Stimulated activated effector memory CD8-positive, alpha-beta T cell treated with anti-CD3 and anti-CD28 coated beads, Interleukin-12 subunit alpha, Interleukin-12 subunit beta, amount 100 ng/mL, for 72 hours (primary cell): ENCODE data around the gene ZNF587B.
"Not testable (repeated sequence)": the region's sequence is repeated elsewhere in the genome, so short reads cannot be mapped to it uniquely, and the experiment has no call there.

ENCODE experiments used
- ATAC-seq: fragments of 150-1000 bp; cut with Tn5 transposase; 2 replicates; pipeline ENCODE4 v1.10.0; 2021
- DNase-seq, 2 donors: peaks; one replicate each; pipeline ENCODE4 v3.0.0; 2021 to 2022; ENCODE audit warnings: low spot score in 2 of 2
- H3K27ac Mint-ChIP-seq: one replicate; pipeline ENCODE4 v1.8.0; 2022; ENCODE audit warnings: mild to moderate bottlenecking, mixed read lengths
- H3K36me3 Mint-ChIP-seq: one replicate; pipeline ENCODE4 v1.8.0; 2022; ENCODE audit warnings: mild to moderate bottlenecking, mixed read lengths
- H3K4me1 Mint-ChIP-seq: one replicate; pipeline ENCODE4 v1.8.0; 2022; ENCODE audit warnings: mixed read lengths
- H3K4me3 Mint-ChIP-seq: one replicate; pipeline ENCODE4 v1.8.0; 2022; ENCODE audit warnings: mild to moderate bottlenecking, mixed read lengths
- H3K9me3 Mint-ChIP-seq: one replicate; pipeline ENCODE4 v1.8.0; 2022; ENCODE audit warnings: mixed read lengths

Gene ZNF587B

GRCh38 chr19:57813919-57814504 lies 16.1 kb upstream of the ZNF587B start:
- peaks cover 48% of the 10 kb centered on the region for H3K36me3 Mint-ChIP-seq
- DNase-seq, result no peak
- peak overlapping the region; percentile 97 for H3K4me3 Mint-ChIP-seq
- H3K27ac Mint-ChIP-seq, result peak overlapping the region; percentile 94
- ATAC-seq, result no peak
- H3K9me3 Mint-ChIP-seq, result no peaks in the 10 kb centered on the region
- H3K4me1 Mint-ChIP-seq, result peaks cover 42% of the 10 kb centered on the region

- ATAC-seq (peak; percentile 84), DNase-seq (peak; percentile 41 to 81)
- Mint-ChIP-seq H3K4me3 (peak within 1 kb of the TSS; percentile 97), H3K27ac (peak within 1 kb of the TSS; percentile 94), H3K36me3 (peaks cover 48% of the 10 kb centered on the region), H3K9me3 (no peaks in the 10 kb centered on the region), H3K4me1 (peaks cover 44% of the 10 kb centered on the region)
Measured at GRCh38 chr19:57814505-57815246, 15.4 kb upstream of the ZNF587B start, which contains the start of gene ZNF552. Gene ZNF552, minus strand, starts transcription at chr19:57814913. Its CDS starts 170 bp downstream, at chr19:57814743.

- Mint-ChIP-seq H3K9me3 (no peaks in the 10 kb centered on the region), H3K4me1 (peaks cover 52% of the 10 kb centered on the region), H3K27ac (peak overlapping the region; percentile 94), H3K4me3 (peak overlapping the region; percentile 97), H3K36me3 (peaks cover 48% of the 10 kb centered on the region)
- DNase-seq, result no peak
- ATAC-seq, result no peak
Measured at GRCh38 chr19:57815247-57816075, 14.6 kb upstream of the ZNF587B start.

GRCh38 chr19:57816652-57817051 lies 13.4 kb upstream of the ZNF587B start:
- ATAC-seq (no peak), DNase-seq (no peak)
- Mint-ChIP-seq H3K9me3 (no peaks in the 10 kb centered on the region), H3K27ac (no peak overlapping the region), H3K36me3 (peaks cover 47% of the 10 kb centered on the region), H3K4me3 (no peak overlapping the region), H3K4me1 (peaks cover 60% of the 10 kb centered on the region)

- H3K36me3 Mint-ChIP-seq, result peaks cover 49% of the 10 kb centered on the region
- peak overlapping the region; percentile 98 for H3K4me3 Mint-ChIP-seq
- no peaks in the 10 kb centered on the region for H3K9me3 Mint-ChIP-seq
- peaks cover 58% of the 10 kb centered on the region for H3K4me1 Mint-ChIP-seq
- DNase-seq (no peak), ATAC-seq (no peak)
- no peak overlapping the region for H3K27ac Mint-ChIP-seq
Measured at GRCh38 chr19:57817976-57818375, 12.1 kb upstream of the ZNF587B start.

DNA sequence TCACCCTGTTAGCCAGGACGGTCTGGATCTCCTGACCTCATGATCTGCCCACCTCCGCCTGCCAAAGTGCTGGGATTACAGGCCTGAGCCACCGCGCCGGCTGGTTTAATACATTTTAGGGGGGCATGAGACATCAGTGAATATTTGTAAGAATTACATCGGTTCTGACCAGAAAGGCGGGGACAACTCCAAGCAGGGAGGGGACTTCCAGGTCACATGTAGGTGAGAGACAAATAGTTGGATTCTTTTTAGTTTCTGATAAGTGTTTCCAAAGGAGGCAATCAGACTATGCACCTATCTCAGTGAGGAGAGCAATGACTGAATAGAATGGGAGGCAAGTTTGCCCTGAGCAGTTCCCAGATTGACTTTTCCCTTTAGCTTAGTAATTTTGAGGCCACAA lies 11.7 kb upstream of the ZNF587B start:
- Mint-ChIP-seq H3K27ac (no peak overlapping the region), H3K4me1 (peaks cover 58% of the 10 kb centered on the region), H3K36me3 (peaks cover 52% of the 10 kb centered on the region), H3K9me3 (no peaks in the 10 kb centered on the region), H3K4me3 (peak overlapping the region; percentile 98)
- ATAC-seq, result no peak
- no peak for DNase-seq

- DNase-seq (peak; percentile 54 to 84), ATAC-seq (peak; percentile 96)
- Mint-ChIP-seq H3K4me1 (peaks cover 56% of the 10 kb centered on the region), H3K4me3 (peak overlapping the region; percentile 98), H3K27ac (peak overlapping the region; percentile 99), H3K36me3 (peaks cover 44% of the 10 kb centered on the region), H3K9me3 (no peaks in the 10 kb centered on the region)
Measured at GRCh38 chr19:57819475-57820148, 10.5 kb upstream of the ZNF587B start.

DNA sequence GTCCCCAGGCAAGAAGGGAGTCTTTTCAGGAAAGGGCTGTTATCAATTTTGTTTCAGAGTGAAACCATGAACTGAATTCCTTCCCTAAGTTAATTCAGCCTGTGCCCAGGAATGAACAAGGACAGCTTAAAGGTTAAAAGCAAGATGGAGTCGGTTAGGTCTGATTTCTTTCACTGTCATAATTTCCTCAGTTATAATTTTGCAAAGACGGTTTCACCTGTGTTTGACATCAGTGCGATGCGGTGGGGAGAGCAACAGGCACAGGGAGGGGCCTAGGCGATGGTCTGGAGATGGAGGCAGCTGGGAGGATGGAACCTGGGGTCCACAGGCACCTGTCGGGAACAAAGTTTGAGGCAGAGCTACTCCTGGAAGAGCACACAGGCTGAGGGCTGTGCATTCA lies 9.5 kb upstream of the ZNF587B start:
- ATAC-seq (no peak), DNase-seq (no peak)
- H3K9me3 Mint-ChIP-seq, result no peaks in the 10 kb centered on the region
- H3K4me1 Mint-ChIP-seq, result peaks cover 48% of the 10 kb centered on the region
- H3K36me3 Mint-ChIP-seq, result peaks cover 52% of the 10 kb centered on the region
- peak overlapping the region; percentile 99 for H3K27ac Mint-ChIP-seq
- H3K4me3 Mint-ChIP-seq, result peak overlapping the region; percentile 98

DNA sequence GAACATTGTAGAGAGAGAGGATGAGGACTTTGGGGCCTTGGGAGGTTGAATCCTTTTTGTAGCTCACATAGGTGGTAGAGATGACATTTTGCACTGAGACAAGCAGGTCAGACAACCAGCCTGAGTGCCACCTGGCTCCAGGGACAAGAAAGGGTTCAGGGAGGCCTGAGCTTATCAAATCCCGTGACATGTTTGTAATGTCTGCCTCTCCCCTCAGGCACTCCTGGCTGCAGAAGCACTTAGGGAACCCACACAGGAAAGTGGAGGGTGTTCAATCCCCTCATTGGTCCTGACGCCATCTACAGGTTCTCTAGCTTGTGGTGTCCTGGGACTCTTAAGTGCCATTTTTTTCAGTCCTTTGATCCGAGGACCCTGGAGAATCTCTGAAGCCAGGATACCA lies 9.0 kb upstream of the ZNF587B start:
- not testable (repeated sequence) for ATAC-seq, DNase-seq, H3K9me3 Mint-ChIP-seq
- Mint-ChIP-seq H3K27ac (peak overlapping the region; percentile 99), H3K36me3 (peaks cover 57% of the 10 kb centered on the region), H3K4me3 (peak overlapping the region; percentile 98), H3K4me1 (peaks cover 45% of the 10 kb centered on the region)

DNA sequence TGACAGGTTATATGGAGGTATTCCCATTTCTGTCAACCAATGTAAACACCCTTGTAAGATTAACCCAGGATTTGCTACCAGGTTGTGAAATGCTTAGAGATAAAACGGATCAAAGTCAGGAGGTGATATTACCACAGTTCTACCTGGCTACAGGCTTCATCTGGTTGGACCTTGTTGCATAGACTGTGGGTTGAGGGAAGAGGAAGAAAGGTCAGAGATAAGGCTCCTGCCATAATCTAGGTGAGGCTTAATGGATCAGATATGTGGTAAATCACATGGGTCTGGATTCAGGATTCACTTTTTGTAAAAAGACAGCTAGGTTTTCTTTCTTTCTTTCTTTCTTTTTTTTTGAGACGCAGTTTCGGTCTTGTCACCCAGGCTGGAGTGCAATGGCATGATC lies 8.6 kb upstream of the ZNF587B start:
- H3K36me3 Mint-ChIP-seq, result peaks cover 61% of the 10 kb centered on the region

GRCh38 chr19:57823155-57823554 lies 6.9 kb upstream of the ZNF587B start:
- peaks cover 49% of the 10 kb centered on the region for H3K4me1 Mint-ChIP-seq
- H3K4me3 Mint-ChIP-seq, ATAC-seq, H3K9me3 Mint-ChIP-seq, DNase-seq: not testable (repeated sequence)
- H3K27ac Mint-ChIP-seq, result peak overlapping the region; percentile 32
- H3K36me3 Mint-ChIP-seq, result peaks cover 71% of the 10 kb centered on the region

More for the DNA sequence above, 8.6 kb upstream of the ZNF587B start:
- ATAC-seq, DNase-seq, H3K27ac Mint-ChIP-seq, H3K9me3 Mint-ChIP-seq: not testable (repeated sequence)
- peak overlapping the region; percentile 98 for H3K4me3 Mint-ChIP-seq
- peaks cover 42% of the 10 kb centered on the region for H3K4me1 Mint-ChIP-seq

GRCh38 chr19:57823608-57824007 lies 6.5 kb upstream of the ZNF587B start:
- not testable (repeated sequence) for H3K9me3 Mint-ChIP-seq, ATAC-seq, DNase-seq, H3K4me3 Mint-ChIP-seq
- Mint-ChIP-seq H3K36me3 (peaks cover 74% of the 10 kb centered on the region), H3K27ac (peak overlapping the region; percentile 32), H3K4me1 (peaks cover 49% of the 10 kb centered on the region)

GRCh38 chr19:57825511-57825910 lies 4.6 kb upstream of the ZNF587B start:
- Mint-ChIP-seq H3K27ac (no peak overlapping the region), H3K9me3 (no peaks in the 10 kb centered on the region), H3K36me3 (peaks cover 73% of the 10 kb centered on the region), H3K4me1 (peaks cover 49% of the 10 kb centered on the region), H3K4me3 (no peak overlapping the region)
- no peak for DNase-seq
- no peak for ATAC-seq

- DNase-seq (no peak), ATAC-seq (no peak)
- Mint-ChIP-seq H3K4me3 (no peak overlapping the region), H3K9me3 (no peaks in the 10 kb centered on the region), H3K36me3 (peaks cover 65% of the 10 kb centered on the region), H3K4me1 (peaks cover 28% of the 10 kb centered on the region), H3K27ac (no peak overlapping the region)
Measured at GRCh38 chr19:57829316-57829715, 783 bp upstream of the ZNF587B start.

GRCh38 chr19:57836991-57837390 lies 6.9 kb downstream of the ZNF587B start:
- Mint-ChIP-seq H3K36me3 (peaks cover 42% of the 10 kb centered on the region), H3K4me1 (peaks cover 13% of the 10 kb centered on the region)
- H3K27ac Mint-ChIP-seq, H3K4me3 Mint-ChIP-seq, DNase-seq, H3K9me3 Mint-ChIP-seq, ATAC-seq: not testable (repeated sequence)
